ENCODE results near the gene SPAG17. TPM values are rescaled to one million over a fixed set of nuclear protein-coding genes. Genes with fewer than 3 reads are reported as not detected.

Gene SPAG17
- total RNA-seq, 1 donor from 2014 or later: 1.9 TPM

DNA sequence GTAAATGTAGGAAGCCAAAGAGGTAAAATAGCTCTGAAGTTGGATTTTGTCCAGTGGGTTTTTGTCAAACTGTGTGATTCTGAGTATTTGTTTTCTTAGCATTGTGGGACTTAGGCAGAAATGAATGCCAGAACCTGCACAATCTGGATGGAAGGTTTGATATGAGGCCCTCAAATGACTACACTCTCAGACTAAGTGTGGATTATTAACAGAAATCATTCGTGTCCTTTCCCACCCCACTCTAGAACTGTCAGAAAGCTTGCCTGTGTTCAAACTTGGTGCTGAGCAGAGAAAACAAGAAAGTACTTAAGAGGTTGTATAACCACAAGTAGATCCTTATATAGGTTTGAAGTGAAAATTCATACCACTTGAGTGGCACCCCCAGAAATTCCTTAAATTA lies 167.0 kb downstream of the SPAG17 start:
- Histone ChIP-seq H3K4me2 (ENCODE audit: low read length) (no peak overlapping the region), H4K20me1 (ENCODE audit: insufficient read depth, low read length) (no peaks in the 10 kb centered on the region), H3K27me3 (ENCODE audit: insufficient read depth, low read length) (peaks cover 5% of the 10 kb centered on the region), H3K27ac (ENCODE audit: low read depth, low read length) (no peak overlapping the region), H3K36me3 (ENCODE audit: insufficient read depth, low read length) (no peaks in the 10 kb centered on the region), H3K4me1 (ENCODE audit: insufficient read depth, low read length) (no peaks in the 10 kb centered on the region), H3K9ac (ENCODE audit: low read length) (no peak overlapping the region), H3K4me3 (ENCODE audit: insufficient read depth, low read depth, low read length) (no peak overlapping the region), H3K79me2 (ENCODE audit: insufficient read depth, low read length) (no peaks in the 10 kb centered on the region), H2AFZ (ENCODE audit: low read depth, low read length) (no peak overlapping the region), H3K9me3 (ENCODE audit: insufficient read depth, low read depth, low read length) (no peaks in the 10 kb centered on the region)
- Mint-ChIP-seq H3K9me3 (ENCODE audit: unreplicated experiment) (no peaks in the 10 kb centered on the region), H3K27ac (ENCODE audit: unreplicated experiment) (no peak overlapping the region), H3K4me1 (ENCODE audit: low read depth, unreplicated experiment) (no peaks in the 10 kb centered on the region), H3K36me3 (ENCODE audit: low read depth, unreplicated experiment) (no peaks in the 10 kb centered on the region), H3K27me3 (ENCODE audit: low read depth, unreplicated experiment) (no peaks in the 10 kb centered on the region), H3K4me3 (ENCODE audit: unreplicated experiment) (no peak overlapping the region)
- no peak for FAIRE-seq
- TF ChIP-seq CTCF (IDR thresholded peaks at IDR 0.05; ENCODE audit: insufficient read depth, low read depth, low read length) (no peak), EZH2 (IDR thresholded peaks at IDR 0.05; ENCODE audit: insufficient read depth, low read length) (no peak)
- DNase-seq (ENCODE audit: low read depth): no peak

GRCh38 chr1:118013938-118014337 lies 171.1 kb downstream of the SPAG17 start:
- Histone ChIP-seq H3K4me3 (ENCODE audit: insufficient read depth, low read depth, low read length) (no peak overlapping the region), H3K9me3 (ENCODE audit: insufficient read depth, low read depth, low read length) (no peaks in the 10 kb centered on the region), H4K20me1 (ENCODE audit: insufficient read depth, low read length) (no peaks in the 10 kb centered on the region), H3K27ac (ENCODE audit: low read depth, low read length) (no peak overlapping the region), H3K36me3 (ENCODE audit: insufficient read depth, low read length) (no peaks in the 10 kb centered on the region), H3K79me2 (ENCODE audit: insufficient read depth, low read length) (no peaks in the 10 kb centered on the region), H3K9ac (ENCODE audit: low read length) (no peak overlapping the region), H3K27me3 (ENCODE audit: insufficient read depth, low read length) (no peaks in the 10 kb centered on the region), H3K4me2 (ENCODE audit: low read length) (no peak overlapping the region), H2AFZ (ENCODE audit: low read depth, low read length) (no peak overlapping the region), H3K4me1 (ENCODE audit: insufficient read depth, low read length) (no peaks in the 10 kb centered on the region)
- no peak overlapping the region for H3K4me3 Mint-ChIP-seq (ENCODE audit: unreplicated experiment)
- H3K27me3 Mint-ChIP-seq (ENCODE audit: low read depth, unreplicated experiment): no peaks in the 10 kb centered on the region
- FAIRE-seq (no peak), DNase-seq (ENCODE audit: low read depth) (no peak)
- TF ChIP-seq CTCF (IDR thresholded peaks at IDR 0.05; ENCODE audit: insufficient read depth, low read depth, low read length): no peak
- no peaks in the 10 kb centered on the region for H3K4me1 Mint-ChIP-seq (ENCODE audit: low read depth, unreplicated experiment)
- H3K36me3 Mint-ChIP-seq (ENCODE audit: low read depth, unreplicated experiment): no peaks in the 10 kb centered on the region
- H3K27ac Mint-ChIP-seq (ENCODE audit: unreplicated experiment): no peak overlapping the region
- H3K9me3 Mint-ChIP-seq (ENCODE audit: unreplicated experiment): no peaks in the 10 kb centered on the region

GRCh38 chr1:118013336-118013735 lies 171.7 kb downstream of the SPAG17 start:
- H2AFZ ChIP-seq (ENCODE audit: low read depth, low read length): no peak overlapping the region
- H3K79me2 ChIP-seq (ENCODE audit: insufficient read depth, low read length): no peaks in the 10 kb centered on the region
- no peak overlapping the region for H3K4me2 ChIP-seq (ENCODE audit: low read length)
- no peak overlapping the region for H3K4me3 Mint-ChIP-seq (ENCODE audit: unreplicated experiment)
- no peaks in the 10 kb centered on the region for H3K36me3 ChIP-seq (ENCODE audit: insufficient read depth, low read length)
- H3K27me3 ChIP-seq (ENCODE audit: insufficient read depth, low read length): no peaks in the 10 kb centered on the region
- H3K36me3 Mint-ChIP-seq (ENCODE audit: low read depth, unreplicated experiment): no peaks in the 10 kb centered on the region
- H3K9me3 ChIP-seq (ENCODE audit: insufficient read depth, low read depth, low read length): no peaks in the 10 kb centered on the region
- DNase-seq (ENCODE audit: low read depth) (no peak), FAIRE-seq (no peak)
- no peaks in the 10 kb centered on the region for H3K4me1 Mint-ChIP-seq (ENCODE audit: low read depth, unreplicated experiment)
- no peaks in the 10 kb centered on the region for H3K4me1 ChIP-seq (ENCODE audit: insufficient read depth, low read length)
- no peak overlapping the region for H3K4me3 ChIP-seq (ENCODE audit: insufficient read depth, low read depth, low read length)
- H3K9ac ChIP-seq (ENCODE audit: low read length): no peak overlapping the region
- H3K27ac ChIP-seq (ENCODE audit: low read depth, low read length): no peak overlapping the region
- H3K27me3 Mint-ChIP-seq (ENCODE audit: low read depth, unreplicated experiment): no peaks in the 10 kb centered on the region
- TF ChIP-seq CTCF (IDR thresholded peaks at IDR 0.05; ENCODE audit: insufficient read depth, low read depth, low read length) (no peak), EZH2 (IDR thresholded peaks at IDR 0.05; ENCODE audit: insufficient read depth, low read length) (no peak)
- H3K9me3 Mint-ChIP-seq (ENCODE audit: unreplicated experiment): no peaks in the 10 kb centered on the region
- no peak overlapping the region for H3K27ac Mint-ChIP-seq (ENCODE audit: unreplicated experiment)
- H4K20me1 ChIP-seq (ENCODE audit: insufficient read depth, low read length): no peaks in the 10 kb centered on the region

Measured in astrocyte (in vitro differentiated cells and primary cell).